Measurements from ENCODE around the gene VPS54.
"Not testable (repeated sequence)": the region's sequence is repeated elsewhere in the genome, so short reads cannot be mapped to it uniquely, and the experiment has no call there.

The VPS54 gene

GRCh38 chr2:64000630-64001381, 18.4 kb downstream of the VPS54 start:
- no peak overlapping the region for H3K27ac ChIP-seq (ENCODE audit: low read depth, low read length)
- no peak overlapping the region for H3K9ac ChIP-seq (ENCODE audit: low read length)
- H3K36me3 ChIP-seq (ENCODE audit: control insufficient read depth, insufficient read depth, low read length), result no peaks in the 10 kb centered on the region
- H3K4me3 ChIP-seq (ENCODE audit: low read length), result no peak overlapping the region
- no peaks in the 10 kb centered on the region for H3K27me3 ChIP-seq (ENCODE audit: control insufficient read depth, insufficient read depth, low read length)
- H3K4me1 ChIP-seq (ENCODE audit: control insufficient read depth, insufficient read depth, low read length), result no peaks in the 10 kb centered on the region

GRCh38 chr2:63999049-63999448, 20.2 kb downstream of the VPS54 start:
- Histone ChIP-seq H3K4me1 (ENCODE audit: control insufficient read depth, insufficient read depth, low read length) (no peaks in the 10 kb centered on the region), H3K36me3 (ENCODE audit: control insufficient read depth, insufficient read depth, low read length) (no peaks in the 10 kb centered on the region), H3K4me3 (ENCODE audit: low read length) (no peak overlapping the region), H3K27me3 (ENCODE audit: control insufficient read depth, insufficient read depth, low read length) (no peaks in the 10 kb centered on the region), H3K9ac (ENCODE audit: low read length) (no peak overlapping the region), H3K27ac (ENCODE audit: low read depth, low read length) (no peak overlapping the region)

GRCh38 chr2:63996582-63997198, 22.5 kb downstream of the VPS54 start:
- not testable (repeated sequence) for H3K4me3 ChIP-seq (ENCODE audit: low read length); H3K4me1 ChIP-seq (ENCODE audit: control insufficient read depth, insufficient read depth, low read length); H3K27me3 ChIP-seq (ENCODE audit: control insufficient read depth, insufficient read depth, low read length); H3K36me3 ChIP-seq (ENCODE audit: control insufficient read depth, insufficient read depth, low read length); H3K9ac ChIP-seq (ENCODE audit: low read length); H3K27ac ChIP-seq (ENCODE audit: low read depth, low read length)

- H3K4me3 ChIP-seq (ENCODE audit: low read length); H3K4me1 ChIP-seq (ENCODE audit: control insufficient read depth, insufficient read depth, low read length); H3K27me3 ChIP-seq (ENCODE audit: control insufficient read depth, insufficient read depth, low read length); H3K36me3 ChIP-seq (ENCODE audit: control insufficient read depth, insufficient read depth, low read length); H3K9ac ChIP-seq (ENCODE audit: low read length); H3K27ac ChIP-seq (ENCODE audit: low read depth, low read length): not testable (repeated sequence)
Observed at GRCh38 chr2:63994329-63995070, 24.7 kb downstream of the VPS54 start.

- Histone ChIP-seq H3K36me3 (ENCODE audit: control insufficient read depth, insufficient read depth, low read length) (no peaks in the 10 kb centered on the region), H3K4me1 (ENCODE audit: control insufficient read depth, insufficient read depth, low read length) (no peaks in the 10 kb centered on the region), H3K27me3 (ENCODE audit: control insufficient read depth, insufficient read depth, low read length) (no peaks in the 10 kb centered on the region), H3K9ac (ENCODE audit: low read length) (no peak overlapping the region), H3K27ac (ENCODE audit: low read depth, low read length) (no peak overlapping the region), H3K4me3 (ENCODE audit: low read length) (no peak overlapping the region)
Observed at GRCh38 chr2:63993871-63994270, 25.4 kb downstream of the VPS54 start.

GRCh38 chr2:63993130-63993584, 26.1 kb downstream of the VPS54 start:
- H3K27ac ChIP-seq (ENCODE audit: low read depth, low read length); H3K36me3 ChIP-seq (ENCODE audit: control insufficient read depth, insufficient read depth, low read length); H3K9ac ChIP-seq (ENCODE audit: low read length); H3K27me3 ChIP-seq (ENCODE audit: control insufficient read depth, insufficient read depth, low read length); H3K4me3 ChIP-seq (ENCODE audit: low read length); H3K4me1 ChIP-seq (ENCODE audit: control insufficient read depth, insufficient read depth, low read length): not testable (repeated sequence)

DNA sequence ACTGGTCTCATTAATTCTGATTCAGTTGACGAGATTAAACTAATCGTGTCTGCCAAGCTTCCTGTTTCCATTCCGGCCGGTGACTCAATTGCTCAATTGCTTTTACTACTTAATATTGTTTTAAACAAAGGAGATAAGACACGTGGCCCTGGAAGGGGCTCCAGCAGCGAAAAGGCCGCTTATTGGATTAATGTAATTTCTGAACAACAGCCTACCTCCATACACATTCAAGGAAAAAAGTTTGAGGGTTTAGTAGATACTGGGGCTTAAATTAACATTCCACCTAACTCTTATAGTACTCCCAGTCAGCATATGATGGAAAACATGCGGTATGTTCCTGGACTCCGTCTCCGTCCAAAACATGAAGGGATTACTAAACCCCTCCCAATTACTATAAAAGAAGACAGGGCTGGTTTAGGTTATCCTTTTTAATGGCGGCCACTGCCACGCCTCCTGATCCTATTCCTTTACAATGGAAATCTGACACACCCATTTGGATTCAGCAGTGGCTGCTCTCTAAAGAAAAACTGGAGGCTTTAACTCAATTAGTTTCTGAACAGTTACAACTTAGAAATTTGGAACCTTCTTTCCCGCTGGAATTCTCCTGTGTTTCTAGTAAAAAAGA, 27.1 kb downstream of the VPS54 start:
- no peaks in the 10 kb centered on the region for H3K27me3 ChIP-seq (ENCODE audit: control insufficient read depth, insufficient read depth, low read length)
- H3K9ac ChIP-seq (ENCODE audit: low read length), result no peak overlapping the region
- no peak overlapping the region for H3K4me3 ChIP-seq (ENCODE audit: low read length)
- no peaks in the 10 kb centered on the region for H3K4me1 ChIP-seq (ENCODE audit: control insufficient read depth, insufficient read depth, low read length)
- H3K27ac ChIP-seq (ENCODE audit: low read depth, low read length), result no peak overlapping the region
- H3K36me3 ChIP-seq (ENCODE audit: control insufficient read depth, insufficient read depth, low read length), result no peaks in the 10 kb centered on the region

GRCh38 chr2:63991173-63991999, 27.8 kb downstream of the VPS54 start:
- not testable (repeated sequence) for H3K27ac ChIP-seq (ENCODE audit: low read depth, low read length); H3K9ac ChIP-seq (ENCODE audit: low read length); H3K27me3 ChIP-seq (ENCODE audit: control insufficient read depth, insufficient read depth, low read length); H3K4me3 ChIP-seq (ENCODE audit: low read length); H3K4me1 ChIP-seq (ENCODE audit: control insufficient read depth, insufficient read depth, low read length); H3K36me3 ChIP-seq (ENCODE audit: control insufficient read depth, insufficient read depth, low read length)

DNA sequence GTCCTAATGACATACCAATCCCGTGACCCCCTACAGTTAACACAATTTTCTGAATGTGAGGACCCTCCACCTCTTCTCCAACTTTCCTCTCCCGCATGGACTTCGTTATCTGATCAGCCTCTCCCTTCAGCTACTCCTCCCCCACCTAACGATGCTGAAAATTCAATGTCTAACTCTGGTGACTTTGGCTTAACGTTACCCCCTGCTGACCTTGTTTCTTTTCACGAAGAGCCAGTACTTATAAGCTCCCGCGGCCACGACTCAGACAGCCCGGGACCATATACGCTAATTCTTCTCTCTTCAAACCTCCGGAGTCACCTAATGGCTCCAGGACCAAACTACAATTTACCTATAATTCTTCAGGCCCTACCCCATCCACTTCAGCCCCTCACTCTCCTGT, 29.2 kb downstream of the VPS54 start:
- Histone ChIP-seq H3K4me1 (ENCODE audit: control insufficient read depth, insufficient read depth, low read length) (no peaks in the 10 kb centered on the region), H3K4me3 (ENCODE audit: low read length) (no peak overlapping the region), H3K9ac (ENCODE audit: low read length) (no peak overlapping the region), H3K36me3 (ENCODE audit: control insufficient read depth, insufficient read depth, low read length) (no peaks in the 10 kb centered on the region), H3K27ac (ENCODE audit: low read depth, low read length) (no peak overlapping the region), H3K27me3 (ENCODE audit: control insufficient read depth, insufficient read depth, low read length) (no peaks in the 10 kb centered on the region)

GRCh38 chr2:63988842-63989436, 30.3 kb downstream of the VPS54 start:
- H3K27me3 ChIP-seq (ENCODE audit: control insufficient read depth, insufficient read depth, low read length); H3K4me1 ChIP-seq (ENCODE audit: control insufficient read depth, insufficient read depth, low read length); H3K36me3 ChIP-seq (ENCODE audit: control insufficient read depth, insufficient read depth, low read length); H3K4me3 ChIP-seq (ENCODE audit: low read length); H3K27ac ChIP-seq (ENCODE audit: low read depth, low read length); H3K9ac ChIP-seq (ENCODE audit: low read length): not testable (repeated sequence)

DNA sequence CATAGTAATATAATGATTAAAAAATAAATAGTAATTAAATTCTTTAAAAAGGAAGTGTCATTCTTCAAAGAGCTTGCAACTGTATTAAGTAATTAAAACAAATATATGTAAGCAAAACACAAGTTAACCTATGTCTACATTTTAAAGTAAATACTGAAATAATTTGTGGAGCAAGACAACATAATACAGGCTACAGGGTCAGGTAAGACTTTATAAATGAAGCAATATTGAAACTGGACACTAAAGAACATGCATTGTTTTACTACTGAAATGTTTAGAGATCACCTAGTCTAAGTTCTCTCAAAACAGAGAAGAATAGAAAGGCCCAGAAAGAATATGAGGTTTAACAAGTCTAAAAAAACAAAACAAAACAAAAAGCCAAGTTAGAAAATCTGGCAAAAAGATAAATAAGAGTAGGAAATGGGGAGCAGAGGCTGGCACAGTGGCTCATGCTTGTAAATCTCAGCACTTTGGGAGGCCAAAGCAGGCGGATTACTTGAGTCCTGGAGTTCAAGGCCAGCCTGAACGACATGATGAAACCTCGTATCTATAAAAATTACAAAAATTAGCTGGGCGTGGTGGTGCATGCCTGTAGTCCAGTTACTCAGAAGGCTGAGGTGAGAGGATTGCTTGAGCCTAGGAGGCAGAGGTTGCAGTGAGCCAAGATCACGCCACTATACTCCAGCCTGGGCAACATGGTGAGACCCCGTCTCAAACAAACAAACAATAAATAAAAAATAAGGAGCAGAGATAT, 34.4 kb downstream of the VPS54 start:
- Histone ChIP-seq H3K27ac (ENCODE audit: low read depth, low read length) (no peak overlapping the region), H3K9ac (ENCODE audit: low read length) (no peak overlapping the region), H3K36me3 (ENCODE audit: control insufficient read depth, insufficient read depth, low read length) (no peaks in the 10 kb centered on the region), H3K27me3 (ENCODE audit: control insufficient read depth, insufficient read depth, low read length) (no peaks in the 10 kb centered on the region), H3K4me1 (ENCODE audit: control insufficient read depth, insufficient read depth, low read length) (no peaks in the 10 kb centered on the region), H3K4me3 (ENCODE audit: low read length) (no peak overlapping the region)

Measured in rectal smooth muscle tissue (tissue), 1 donor.